Natural killer cell (primary cell): ENCODE results near the gene SCIMP. TPM values are rescaled to one million over a fixed set of nuclear protein-coding genes. Genes with fewer than 3 reads are reported as not detected.
"Not testable (repeated sequence)": the region's sequence is repeated elsewhere in the genome, so short reads cannot be mapped to it uniquely, and the experiment has no call there.

ENCODE experiments used
- ATAC-seq, 3 donors: fragments of 150-1000 bp in 2 of 3; fragments of 200-7000 bp in 1 of 3; cut with Tn5 transposase; 1 replicate in 1 of 3; 2 replicates in 2 of 3; pipeline ENCODE4 v1.10.0; 2021; ENCODE audit warnings: mild to moderate bottlenecking in 2 of 3, moderate library complexity in 2 of 3
- DNase-seq, 2 donors: peaks; one replicate each; pipeline versions ENCODE4 v3.0.0 to v3.0.0-alpha.2; 2013 to 2021; ENCODE audit warnings: mixed read lengths in 1 of 2
- H3K27ac ChIP-seq: one replicate; pipeline ENCODE4 v1.5.1; 2013; ENCODE audit warnings: mild to moderate bottlenecking, low read length
- H3K27me3 ChIP-seq: one replicate; pipeline ENCODE4 v1.6.1; 2013; ENCODE audit warnings: low read length; ENCODE audit not compliant: control insufficient read depth, insufficient read depth
- H3K36me3 ChIP-seq: one replicate; pipeline ENCODE4 v1.6.1; 2013; ENCODE audit warnings: low read length; ENCODE audit not compliant: control insufficient read depth, insufficient read depth
- H3K4me1 ChIP-seq: one replicate; pipeline ENCODE4 v1.6.1; 2013; ENCODE audit warnings: low read length; ENCODE audit not compliant: control insufficient read depth, insufficient read depth
- H3K4me3 ChIP-seq: one replicate; pipeline ENCODE4 v1.5.1; 2013; ENCODE audit warnings: low read length
- H3K9me3 ChIP-seq: one replicate; pipeline ENCODE4 v1.6.1; 2013; ENCODE audit warnings: low read length; ENCODE audit not compliant: control insufficient read depth, insufficient read depth
- H3K27ac Mint-ChIP-seq, 2 donors: one replicate each; pipeline ENCODE4 v1.8.0; 2022; ENCODE audit warnings: mild to moderate bottlenecking in 2 of 2, mixed read lengths in 2 of 2, moderate library complexity in 1 of 2
- H3K27me3 Mint-ChIP-seq, 2 donors: one replicate each; pipeline ENCODE4 v1.8.0; 2022; ENCODE audit warnings: low read depth in 2 of 2, mixed read lengths in 2 of 2
- H3K36me3 Mint-ChIP-seq: one replicate; pipeline ENCODE4 v1.8.0; 2022; ENCODE audit warnings: mixed read lengths
- H3K4me1 Mint-ChIP-seq, 2 donors: one replicate each; pipeline ENCODE4 v1.8.0; 2022; ENCODE audit warnings: mixed read lengths in 2 of 2
- H3K4me3 Mint-ChIP-seq: one replicate; pipeline ENCODE4 v1.8.0; 2022; ENCODE audit warnings: mild to moderate bottlenecking, moderate library complexity, mixed read lengths
- H3K9me3 Mint-ChIP-seq, 2 donors: one replicate each; pipeline ENCODE4 v1.8.0; 2022; ENCODE audit warnings: mixed read lengths in 2 of 2
- WGBS: methylation state at CpG from one replicate; pipeline ENCODE4 v1.1.7; 2013; ENCODE audit warnings: missing lambda C conversion rate; ENCODE audit not compliant: insufficient coverage; 5-methylcytosine and 5-hydroxymethylcytosine counted together
- intact Hi-C: fragments of 100-400 bp; cut with micrococcal nuclease; formaldehyde crosslinking; loops from one replicate; pipeline ENCODE4 v1.14.2; 2022
- total RNA-seq, 4 donors: library from RNA; stranded (reverse); fragments of 120-200 nt in 1 of 4; gene quantifications; one replicate each; pipeline versions ENCODE4 v1.2.3 to v1.2.4, GENCODE V29; 2013 to 2022
- TF ChIP-seq, protein P1 (sequence below): fragments of 200-600 bp; IDR thresholded peaks from one replicate; pipeline ENCODE4 v1.8.0; 2022; ENCODE audit warnings: antibody characterized with exemption

SCIMP gene
- total RNA-seq, 3 donors from 2014 or later (not counting 1 experiment from before 2014, with no cell fraction given): 3.9 to 10.0 (median 8.0) TPM

DNA sequence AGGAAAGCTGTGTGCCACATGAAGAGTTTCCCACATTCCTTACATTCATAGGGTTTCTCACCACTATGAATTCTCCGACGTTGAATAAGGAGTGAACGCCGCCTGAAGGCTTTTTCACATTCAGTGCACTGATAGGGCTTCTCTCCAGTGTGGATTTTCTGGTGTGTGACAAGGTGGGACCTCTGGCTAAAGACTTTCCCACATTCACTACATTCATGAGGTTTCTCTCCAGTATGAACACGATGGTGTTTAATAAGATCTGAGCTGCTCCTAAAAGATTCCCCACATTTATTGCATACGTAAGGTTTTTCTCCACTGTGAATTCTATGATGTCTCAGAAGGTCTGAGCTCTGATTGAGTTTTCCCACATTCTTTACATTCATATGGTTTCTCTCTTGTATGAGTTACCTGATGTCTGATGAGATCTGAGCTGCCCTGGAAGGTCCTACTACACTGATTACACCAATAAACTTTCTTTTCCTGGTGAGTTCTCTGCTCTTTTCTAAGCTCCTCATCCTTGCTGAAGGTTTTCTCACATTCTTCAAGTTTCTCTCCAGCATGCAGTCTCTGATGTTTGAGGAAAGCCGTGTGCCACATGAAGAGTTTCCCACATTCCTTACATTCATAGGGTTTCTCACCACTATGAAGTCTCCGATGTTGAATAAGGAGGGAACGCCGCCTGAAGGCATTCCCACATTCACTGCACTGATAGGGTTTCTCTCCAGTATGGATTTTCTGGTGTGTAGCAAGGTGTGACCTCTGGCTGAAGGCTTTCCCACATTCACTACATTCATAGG lies 53.0 kb downstream of the SCIMP start:
- Histone ChIP-seq H3K4me1 (peaks cover 13% of the 10 kb centered on the region), H3K36me3 (no peaks in the 10 kb centered on the region), H3K27me3 (no peaks in the 10 kb centered on the region), H3K9me3 (peaks cover 80% of the 10 kb centered on the region), H3K27ac (no peak overlapping the region), H3K4me3 (no peak overlapping the region)
- intact Hi-C loops: loop anchor here (5.0 kb wide), 1 partner anchor 329 kb away; no protein-coding TSS in a partner anchor
- WGBS: 100% methylated on average over 2 of the region's 10 CpGs
- Mint-ChIP-seq H3K27ac (peak overlapping the region in 1 of 2 donors; percentile 51), H3K9me3 (peaks cover 6 to 19% of the 10 kb centered on the region in 2 donors), H3K4me3 (no peak overlapping the region), H3K4me1 (peaks cover 22 to 32% of the 10 kb centered on the region in 2 donors), H3K36me3 (peaks cover 43% of the 10 kb centered on the region), H3K27me3 (no peaks in the 10 kb centered on the region)
- ATAC-seq (no peak), DNase-seq (no peak)
- TF ChIP-seq, protein P1, sequence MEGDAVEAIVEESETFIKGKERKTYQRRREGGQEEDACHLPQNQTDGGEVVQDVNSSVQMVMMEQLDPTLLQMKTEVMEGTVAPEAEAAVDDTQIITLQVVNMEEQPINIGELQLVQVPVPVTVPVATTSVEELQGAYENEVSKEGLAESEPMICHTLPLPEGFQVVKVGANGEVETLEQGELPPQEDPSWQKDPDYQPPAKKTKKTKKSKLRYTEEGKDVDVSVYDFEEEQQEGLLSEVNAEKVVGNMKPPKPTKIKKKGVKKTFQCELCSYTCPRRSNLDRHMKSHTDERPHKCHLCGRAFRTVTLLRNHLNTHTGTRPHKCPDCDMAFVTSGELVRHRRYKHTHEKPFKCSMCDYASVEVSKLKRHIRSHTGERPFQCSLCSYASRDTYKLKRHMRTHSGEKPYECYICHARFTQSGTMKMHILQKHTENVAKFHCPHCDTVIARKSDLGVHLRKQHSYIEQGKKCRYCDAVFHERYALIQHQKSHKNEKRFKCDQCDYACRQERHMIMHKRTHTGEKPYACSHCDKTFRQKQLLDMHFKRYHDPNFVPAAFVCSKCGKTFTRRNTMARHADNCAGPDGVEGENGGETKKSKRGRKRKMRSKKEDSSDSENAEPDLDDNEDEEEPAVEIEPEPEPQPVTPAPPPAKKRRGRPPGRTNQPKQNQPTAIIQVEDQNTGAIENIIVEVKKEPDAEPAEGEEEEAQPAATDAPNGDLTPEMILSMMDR: no peak

DNA sequence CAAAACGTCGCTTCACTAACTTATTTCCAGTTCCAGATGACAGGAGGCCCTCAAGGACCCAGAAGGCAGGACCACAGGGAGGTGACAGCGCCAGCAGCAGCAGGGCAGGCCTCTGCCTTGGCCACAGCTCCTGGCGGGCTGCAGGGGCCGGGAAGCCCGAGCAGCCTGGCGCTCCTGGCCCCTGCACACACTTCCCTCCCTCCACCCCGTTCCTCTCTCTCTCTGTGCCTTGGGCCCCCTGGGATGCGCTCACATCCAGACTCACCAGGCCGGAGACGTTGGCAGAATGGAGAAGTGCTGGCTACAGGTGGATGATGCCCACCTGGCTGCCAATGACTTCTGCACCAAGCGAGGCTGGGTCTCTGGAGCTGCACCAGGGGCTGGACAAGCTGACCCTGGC lies 55.7 kb downstream of the SCIMP start:
- TF ChIP-seq, protein P1: no peak
- Histone ChIP-seq H3K27ac (no peak overlapping the region), H3K4me1 (peaks cover under 1% of the 10 kb centered on the region), H3K4me3 (no peak overlapping the region), H3K9me3 (peaks cover 74% of the 10 kb centered on the region), H3K27me3 (no peaks in the 10 kb centered on the region), H3K36me3 (no peaks in the 10 kb centered on the region)
- intact Hi-C loops: no loop called here
- peaks cover 54% of the 10 kb centered on the region for H3K36me3 Mint-ChIP-seq
- WGBS: 99% methylated on average over 12 of the region's 12 CpGs
- H3K4me3 Mint-ChIP-seq: no peak overlapping the region
- peaks cover 5 to 18% of the 10 kb centered on the region in 2 donors for H3K9me3 Mint-ChIP-seq
- ATAC-seq (no peak), DNase-seq (no peak)
- peaks cover 3 to 11% of the 10 kb centered on the region in 2 donors for H3K4me1 Mint-ChIP-seq
- H3K27me3 Mint-ChIP-seq: no peaks in the 10 kb centered on the region
- H3K27ac Mint-ChIP-seq: no peak overlapping the region

DNA sequence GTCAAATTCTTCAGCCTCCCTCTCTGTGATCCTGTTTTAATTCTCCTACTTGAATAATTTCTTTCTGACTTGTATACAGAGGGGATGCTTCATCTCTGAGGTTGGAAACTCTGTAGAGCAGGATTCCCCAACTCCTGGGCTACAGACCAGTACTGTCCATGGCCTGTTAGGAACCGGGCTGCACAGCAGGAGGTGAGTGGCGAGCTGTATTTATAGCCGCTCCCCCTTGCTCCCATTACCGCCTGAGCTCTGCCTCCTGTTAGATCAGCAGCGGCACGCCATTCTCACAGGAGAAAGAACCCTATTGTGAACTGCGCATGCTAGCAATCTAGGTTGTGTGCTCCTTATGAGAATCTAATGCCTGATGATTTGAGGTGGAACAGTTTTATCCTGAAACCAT lies 59.6 kb downstream of the SCIMP start:
- DNase-seq, H3K36me3 ChIP-seq, H3K27me3 ChIP-seq, intact Hi-C loops, H3K27me3 Mint-ChIP-seq, H3K4me3 Mint-ChIP-seq, H3K27ac ChIP-seq, H3K27ac Mint-ChIP-seq, H3K4me3 ChIP-seq, H3K4me1 ChIP-seq, H3K4me1 Mint-ChIP-seq, ATAC-seq: not testable (repeated sequence)
- 90% methylated on average over 7 of the region's 7 CpGs for WGBS
- Mint-ChIP-seq H3K36me3 (peaks cover 20% of the 10 kb centered on the region), H3K9me3 (peaks cover 2 to 11% of the 10 kb centered on the region in 2 donors)
- peaks cover 40% of the 10 kb centered on the region for H3K9me3 ChIP-seq

DNA sequence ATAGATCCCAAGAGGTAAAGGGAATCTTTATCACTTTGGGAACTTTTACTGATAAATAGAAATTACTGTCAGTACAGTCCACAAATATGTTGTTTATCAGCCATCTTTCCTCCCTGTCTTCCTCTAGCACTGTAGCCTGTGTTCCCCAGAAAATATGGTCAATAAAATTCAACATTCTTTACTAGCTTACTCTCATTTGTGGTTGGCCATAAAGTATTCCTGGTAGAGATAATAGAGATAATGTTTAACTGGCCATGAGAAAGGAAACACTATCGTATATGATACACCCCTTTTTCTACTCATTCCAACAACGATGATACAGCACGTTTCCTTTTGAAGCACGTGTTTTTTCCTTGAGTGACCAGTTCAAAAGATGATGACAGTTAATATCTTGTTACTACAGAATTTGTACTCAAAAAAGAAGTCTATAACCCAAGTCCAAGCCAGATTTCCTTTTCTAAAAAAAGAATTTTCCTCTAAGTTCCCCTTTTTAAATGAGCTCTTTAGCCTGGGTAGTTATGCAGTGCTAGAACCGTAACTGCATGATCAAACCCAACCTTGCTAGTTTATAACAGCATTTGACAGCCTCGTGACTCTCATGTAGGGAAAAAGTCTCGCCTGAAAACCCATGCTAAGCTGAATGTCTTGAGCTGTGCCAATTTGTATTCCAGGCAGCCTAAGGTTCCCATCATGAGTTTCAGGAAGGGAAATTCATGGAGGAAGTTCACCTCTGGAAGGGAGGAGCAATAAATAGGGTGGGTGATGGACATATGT lies 68.7 kb downstream of the SCIMP start:
- H3K27me3 ChIP-seq, DNase-seq, H3K4me1 ChIP-seq, H3K9me3 ChIP-seq, H3K4me3 ChIP-seq, H3K27ac Mint-ChIP-seq, H3K27me3 Mint-ChIP-seq, H3K36me3 ChIP-seq, intact Hi-C loops, H3K4me1 Mint-ChIP-seq, H3K36me3 Mint-ChIP-seq, H3K4me3 Mint-ChIP-seq, ATAC-seq, H3K9me3 Mint-ChIP-seq: not testable (repeated sequence)
- H3K27ac ChIP-seq: peak overlapping the region; percentile 25
- 19% methylated on average over 3 of the region's 7 CpGs for WGBS
